Heart left ventricle (tissue), 11 donors: ENCODE measurements around the gene CYB5R3. TPM values are rescaled to one million over a fixed set of nuclear protein-coding genes. Genes with fewer than 3 reads are reported as not detected.

Experiments
- polyA plus RNA-seq, 2 donors: library from polyadenylated mRNA; stranded (reverse); fragments of 200-250 nt; gene quantifications; one replicate each; pipeline ENCODE4 v1.2.3, GENCODE V29; 2013
- total RNA-seq, 9 donors: library from RNA; depleted of rRNA in 2 of 9; stranded (reverse); fragments of >200 nt in 2 of 9; fragmentation: NEBNext Ultra II Directional in 3 of 9; extraction: Animal tissue kit (Norgen Biotek cat#: 25700) in 3 of 9; gene quantifications; one replicate each; pipeline versions ENCODE4 v1.1.0 to v1.2.4, GENCODE V29; 2016 to 2023
- donor health status: ischemic (EF 13 %, LVEDD 7.1; RV severe dilation, severe dysfunction).
- donor health status: healthy with polysubstance abuse.
- donor health status: DM: no; HTN: yes; CAD: no.
- donor health status: DM: no; HTN: no; CAD: no.
- donor health status: ischemic (EF 25% LVEDD 5.7; RV mildly dilated, moderate dysfunction).
- donor health status: healthy.
- donor health status: DM: yes; HTN: yes; CAD: no.
- donor health status: PGD.
- donor health status: nonischemic (EF 23%, LVEDD 6.1; RV moderate dilation, normal function).

The CYB5R3 gene
- total and polyA plus RNA-seq, 11 donors = 135 to 459 (median 305) TPM

Other genes with a start within 250 kb of the CYB5R3 start
- 10 to 100 TPM in 1 of 9 donors, 1 to 10 TPM in 6, under 1 TPM in 2; 0.33 to 13.5 (median 1.3) TPM for gene NFAM1, start 217.0 kb downstream of the CYB5R3 start, total RNA-seq
- under 1 TPM; 0.42 to 0.69 TPM for gene NFAM1, start 217.0 kb downstream of the CYB5R3 start, polyA plus RNA-seq
- 10 to 100 TPM; 14.0 to 39.5 (median 25.6) TPM for gene RRP7A, start 129.6 kb downstream of the CYB5R3 start, total RNA-seq
- gene RRP7A, start 129.6 kb downstream of the CYB5R3 start, polyA plus RNA-seq = 10 to 100 TPM; 20.5 to 29.1 TPM
- gene SERHL2, start 95.4 kb downstream of the CYB5R3 start, total RNA-seq = 1 to 10 TPM in 8 of 9 donors, under 1 TPM in 1; 0.90 to 5.3 (median 3.5) TPM
- gene SERHL2, start 95.4 kb downstream of the CYB5R3 start, polyA plus RNA-seq = 1 to 10 TPM; 1.1 to 3.4 TPM
- 10 to 100 TPM; 23.5 to 38.4 (median 29.0) TPM for gene POLDIP3, start 34.5 kb downstream of the CYB5R3 start, total RNA-seq
- gene POLDIP3, start 34.5 kb downstream of the CYB5R3 start, polyA plus RNA-seq = 10 to 100 TPM; 13.0 to 42.7 TPM
- 1 to 10 TPM in 1 of 9 donors, under 1 TPM in 4, not detected in 4; 0.31 to 1.3 (median 0.53) TPM for gene ATP5MGL, start 8.8 kb downstream of the CYB5R3 start, total RNA-seq
- gene ATP5MGL, start 8.8 kb downstream of the CYB5R3 start, polyA plus RNA-seq = under 1 TPM in 1 of 2 donors, not detected in 1; 0.61 TPM
- 100 to 1,000 TPM in 2 of 9 donors, 10 to 100 TPM in 7; 30.7 to 127 (median 63.4) TPM for gene A4GALT, start 71.5 kb upstream of the CYB5R3 start, total RNA-seq
- 100 to 1,000 TPM in 1 of 2 donors, 10 to 100 TPM in 1; 91.7 to 230 TPM for gene A4GALT, start 71.5 kb upstream of the CYB5R3 start, polyA plus RNA-seq
- gene ARFGAP3, start 207.9 kb upstream of the CYB5R3 start, total RNA-seq = 10 to 100 TPM; 15.4 to 30.9 (median 25.1) TPM
- 10 to 100 TPM; 13.3 to 34.0 TPM for gene ARFGAP3, start 207.9 kb upstream of the CYB5R3 start, polyA plus RNA-seq